ENCODE results near the gene EGFL6.

The EGFL6 gene

GRCh38 chrX:13652850-13653693 is 83.7 kb downstream of the EGFL6 start, which contains the start of gene TCEANC:
Gene TCEANC, plus strand, starts transcription at chrX:13653141. Its CDS starts 9,368 bp downstream, at chrX:13662509.
- Histone ChIP-seq H3K4me1 (ENCODE audit: low read length) (peaks cover 9% of the 10 kb centered on the region), H2AFZ (ENCODE audit: low read depth, low read length) (peak within 1 kb of the TSS; percentile 72), H3K4me3 (ENCODE audit: low read length) (peak within 1 kb of the TSS; percentile 91), H3K4me2 (ENCODE audit: low read length) (peak within 1 kb of the TSS; percentile 94), H3K27ac (ENCODE audit: low read length) (peak within 1 kb of the TSS; percentile 88), H3K9ac (ENCODE audit: low read length) (peak within 1 kb of the TSS; percentile 79), H3K36me3 (replicated peaks; ENCODE audit: low read depth, low read length) (no peaks in the 10 kb centered on the region), H4K20me1 (ENCODE audit: insufficient read depth, low read length) (no peaks in the 10 kb centered on the region), H3K9me3 (ENCODE audit: insufficient read depth, low read length) (no peaks in the 10 kb centered on the region), H3K27me3 (ENCODE audit: low read depth, low read length) (no peaks in the 10 kb centered on the region), H3K79me2 (ENCODE audit: low read length) (peaks cover 10% of the 10 kb centered on the region)
- TF ChIP-seq, protein P1, sequence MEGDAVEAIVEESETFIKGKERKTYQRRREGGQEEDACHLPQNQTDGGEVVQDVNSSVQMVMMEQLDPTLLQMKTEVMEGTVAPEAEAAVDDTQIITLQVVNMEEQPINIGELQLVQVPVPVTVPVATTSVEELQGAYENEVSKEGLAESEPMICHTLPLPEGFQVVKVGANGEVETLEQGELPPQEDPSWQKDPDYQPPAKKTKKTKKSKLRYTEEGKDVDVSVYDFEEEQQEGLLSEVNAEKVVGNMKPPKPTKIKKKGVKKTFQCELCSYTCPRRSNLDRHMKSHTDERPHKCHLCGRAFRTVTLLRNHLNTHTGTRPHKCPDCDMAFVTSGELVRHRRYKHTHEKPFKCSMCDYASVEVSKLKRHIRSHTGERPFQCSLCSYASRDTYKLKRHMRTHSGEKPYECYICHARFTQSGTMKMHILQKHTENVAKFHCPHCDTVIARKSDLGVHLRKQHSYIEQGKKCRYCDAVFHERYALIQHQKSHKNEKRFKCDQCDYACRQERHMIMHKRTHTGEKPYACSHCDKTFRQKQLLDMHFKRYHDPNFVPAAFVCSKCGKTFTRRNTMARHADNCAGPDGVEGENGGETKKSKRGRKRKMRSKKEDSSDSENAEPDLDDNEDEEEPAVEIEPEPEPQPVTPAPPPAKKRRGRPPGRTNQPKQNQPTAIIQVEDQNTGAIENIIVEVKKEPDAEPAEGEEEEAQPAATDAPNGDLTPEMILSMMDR (IDR thresholded peaks at IDR 0.05; ENCODE audit: low read depth, low read length) = no peak
- no peak for TF ChIP-seq EZH2phosphoT487 (IDR thresholded peaks at IDR 0.05; ENCODE audit: low read depth)

- H3K4me2 ChIP-seq (ENCODE audit: low read length) = peak overlapping the region; percentile 86
- peak overlapping the region; percentile 91 for H3K4me3 ChIP-seq (ENCODE audit: low read length)
- H3K9me3 ChIP-seq (ENCODE audit: insufficient read depth, low read length) = no peaks in the 10 kb centered on the region
- H3K36me3 ChIP-seq (replicated peaks; ENCODE audit: low read depth, low read length) = no peaks in the 10 kb centered on the region
- H2AFZ ChIP-seq (ENCODE audit: low read depth, low read length) = no peak overlapping the region
- peak overlapping the region; percentile 88 for H3K27ac ChIP-seq (ENCODE audit: low read length)
- H4K20me1 ChIP-seq (ENCODE audit: insufficient read depth, low read length) = no peaks in the 10 kb centered on the region
- H3K27me3 ChIP-seq (ENCODE audit: low read depth, low read length) = no peaks in the 10 kb centered on the region
- H3K79me2 ChIP-seq (ENCODE audit: low read length) = peaks cover 10% of the 10 kb centered on the region
- TF ChIP-seq, protein P1 (IDR thresholded peaks at IDR 0.05; ENCODE audit: low read depth, low read length) = no peak
- no peak for TF ChIP-seq EZH2phosphoT487 (IDR thresholded peaks at IDR 0.05; ENCODE audit: low read depth)
- H3K4me1 ChIP-seq (ENCODE audit: low read length) = peaks cover 13% of the 10 kb centered on the region
- peak overlapping the region; percentile 79 for H3K9ac ChIP-seq (ENCODE audit: low read length)
Measured at GRCh38 chrX:13654116-13654515, 84.7 kb downstream of the EGFL6 start.

DNA sequence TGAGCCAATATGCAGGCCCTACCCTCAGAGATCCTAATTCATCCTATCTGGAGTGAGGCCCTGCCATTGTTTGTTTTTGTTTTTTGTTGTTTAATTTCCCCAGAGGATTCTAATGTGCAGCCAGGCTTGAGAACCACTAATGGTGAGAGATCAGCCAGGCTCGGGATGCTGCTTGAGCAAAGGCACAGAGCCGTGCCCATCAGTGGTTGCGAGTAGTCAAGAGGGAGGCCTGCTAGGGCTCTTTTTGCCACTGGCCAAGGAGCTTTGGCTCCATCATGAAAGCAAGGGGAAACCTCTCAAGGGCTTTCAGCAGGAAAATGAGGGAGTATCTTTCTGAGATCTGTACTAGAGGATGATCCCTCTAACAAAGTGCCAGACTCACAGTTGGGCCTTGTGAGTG is 86.3 kb downstream of the EGFL6 start:
- H3K4me3 ChIP-seq (ENCODE audit: low read length) = no peak overlapping the region
- no peak overlapping the region for H3K9ac ChIP-seq (ENCODE audit: low read length)
- no peak for TF ChIP-seq EZH2phosphoT487 (IDR thresholded peaks at IDR 0.05; ENCODE audit: low read depth)
- TF ChIP-seq, protein P1 (IDR thresholded peaks at IDR 0.05; ENCODE audit: low read depth, low read length) = no peak
- H3K27ac ChIP-seq (ENCODE audit: low read length) = no peak overlapping the region
- no peak overlapping the region for H2AFZ ChIP-seq (ENCODE audit: low read depth, low read length)
- peaks cover 5% of the 10 kb centered on the region for H3K36me3 ChIP-seq (replicated peaks; ENCODE audit: low read depth, low read length)
- no peaks in the 10 kb centered on the region for H3K27me3 ChIP-seq (ENCODE audit: low read depth, low read length)
- H4K20me1 ChIP-seq (ENCODE audit: insufficient read depth, low read length) = no peaks in the 10 kb centered on the region
- peaks cover 10% of the 10 kb centered on the region for H3K79me2 ChIP-seq (ENCODE audit: low read length)
- H3K9me3 ChIP-seq (ENCODE audit: insufficient read depth, low read length) = no peaks in the 10 kb centered on the region
- peaks cover 16% of the 10 kb centered on the region for H3K4me1 ChIP-seq (ENCODE audit: low read length)
- H3K4me2 ChIP-seq (ENCODE audit: low read length) = no peak overlapping the region

- Histone ChIP-seq H2AFZ (ENCODE audit: low read depth, low read length) (0 out of 2 replicates have a peak overlapping the region, but pooled peaks have one; percentile 8), H3K79me2 (ENCODE audit: low read length) (peaks cover 5% of the 10 kb centered on the region), H3K4me3 (ENCODE audit: low read length) (peak overlapping the region; percentile 27; the same call in 1 of the 2 replicates), H3K9ac (ENCODE audit: low read length) (peak overlapping the region; percentile 15; the same call in 1 of the 2 replicates), H3K4me1 (ENCODE audit: low read length) (peaks cover 11% of the 10 kb centered on the region), H3K36me3 (replicated peaks; ENCODE audit: low read depth, low read length) (peaks cover 14% of the 10 kb centered on the region), H3K4me2 (ENCODE audit: low read length) (peak overlapping the region; percentile 66), H3K27me3 (ENCODE audit: low read depth, low read length) (no peaks in the 10 kb centered on the region), H3K9me3 (ENCODE audit: insufficient read depth, low read length) (no peaks in the 10 kb centered on the region), H4K20me1 (ENCODE audit: insufficient read depth, low read length) (no peaks in the 10 kb centered on the region), H3K27ac (ENCODE audit: low read length) (peak overlapping the region; percentile 34)
- TF ChIP-seq, protein P1 (IDR thresholded peaks at IDR 0.05; ENCODE audit: low read depth, low read length) = peak; percentile 77
- TF ChIP-seq EZH2phosphoT487 (IDR thresholded peaks at IDR 0.05; ENCODE audit: low read depth) = no peak
Measured at GRCh38 chrX:13658602-13659001, 89.2 kb downstream of the EGFL6 start.
